Body of pancreas (tissue), 4 donors: Measurements from ENCODE around the gene CBY1. TPM values are rescaled to one million over a fixed set of nuclear protein-coding genes. Genes with fewer than 3 reads are reported as not detected.

Experiments
- ATAC-seq: fragments of 150-250 bp; one replicate; pipeline ENCODE4 v1.9.1; 2016
- DNase-seq, 4 donors: peaks; one replicate each; pipeline ENCODE4 v3.0.0-alpha.2; 2019
- H3K27ac ChIP-seq, 4 donors: fragments of 200-600 bp; sonication (generic); 1 replicate in 3 of 4; 2 replicates in 1 of 4; pipeline versions ENCODE4 v1.5.1 to v1.6.1; 2016 to 2019; ENCODE audit warnings: mild to moderate bottlenecking in 1 of 4, mixed read lengths in 1 of 4, moderate library complexity in 1 of 4
- H3K27me3 ChIP-seq, 2 donors: fragments of 200-600 bp; sonication (generic); one replicate each; pipeline ENCODE4 v1.6.0; 2016; ENCODE audit warnings: mild to moderate bottlenecking in 1 of 2
- H3K36me3 ChIP-seq, 2 donors: fragments of 200-600 bp; sonication (generic); replicated peaks in 1 of 2; 2 replicates each; pipeline ENCODE4 v1.5.1; 2016; ENCODE audit warnings: low read depth in 2 of 2; ENCODE audit not compliant: insufficient read depth in 1 of 2
- H3K4me1 ChIP-seq: fragments of 200-600 bp; sonication (generic); one replicate; pipeline ENCODE4 v1.6.0; 2016
- H3K4me3 ChIP-seq, 2 donors: fragments of 200-600 bp; sonication (generic); 1 replicate in 1 of 2; 2 replicates in 1 of 2; pipeline ENCODE4 v1.5.1; 2016 to 2019
- H3K9me3 ChIP-seq, 3 donors: fragments of 200-600 bp; sonication (generic); 1 replicate in 2 of 3; 2 replicates in 1 of 3; pipeline ENCODE4 v1.5.1; 2016
- POLR2A ChIP-seq, 3 donors: fragments of 450-650 bp; IDR thresholded peaks; one replicate each; pipeline ENCODE4 v1.6.1; 2016; ENCODE audit warnings: antibody characterized with exemption in 3 of 3, mild to moderate bottlenecking in 2 of 3
- WGBS, 2 donors: methylation state at CpG; one replicate each; pipeline ENCODE4 v1.1.5; 2017; 5-methylcytosine and 5-hydroxymethylcytosine counted together
- intact Hi-C: fragments of 100-400 bp; cut with DNase I; formaldehyde crosslinking; loops from one replicate; pipeline ENCODE4 v1.15.1; 2023
- total RNA-seq, 2 donors: library from RNA; depleted of rRNA; stranded (reverse); fragments of >200 nt; gene quantifications; one replicate each; pipeline ENCODE4 v1.1.0, GENCODE V29; 2016
- TF ChIP-seq, protein P1 (sequence below), 7 experiments: fragments of 450-650 bp in 4 of 7; fragments of 200-600 bp in 3 of 7; sonication (generic) in 3 of 7; IDR thresholded peaks; one replicate each; pipeline ENCODE4 v1.5.1; 2016 to 2019; ENCODE audit warnings: antibody characterized with exemption in 7 of 7

The CBY1 gene
- total RNA-seq, 2 donors from 2014 or later, result 8.6 to 16.5 TPM

DNA sequence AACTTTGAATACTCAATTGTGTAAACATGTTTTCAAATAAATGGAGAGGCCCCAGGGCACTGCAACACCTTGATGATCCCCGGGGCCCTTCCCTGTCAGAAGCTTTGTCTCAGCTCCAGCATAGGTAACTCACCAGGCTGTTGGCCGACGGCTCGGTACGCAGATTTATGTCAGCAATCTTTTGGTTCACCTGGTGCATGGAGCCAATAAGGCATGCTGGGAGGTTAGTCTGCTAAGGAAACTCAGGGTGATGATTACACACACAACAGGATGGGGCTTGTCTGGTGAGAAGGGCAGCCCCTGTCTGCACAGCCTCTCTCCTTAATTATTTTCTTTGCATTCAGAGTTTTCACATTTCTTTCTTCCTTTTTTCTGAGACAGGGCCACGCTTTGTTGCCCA lies 11.0 kb upstream of the CBY1 start:
- ATAC-seq, result no peak
- WGBS, 2 donors, result 90 to 92% methylated on average over 6 of the region's 6 CpGs
- intact Hi-C loops, result no loop called here

DNA sequence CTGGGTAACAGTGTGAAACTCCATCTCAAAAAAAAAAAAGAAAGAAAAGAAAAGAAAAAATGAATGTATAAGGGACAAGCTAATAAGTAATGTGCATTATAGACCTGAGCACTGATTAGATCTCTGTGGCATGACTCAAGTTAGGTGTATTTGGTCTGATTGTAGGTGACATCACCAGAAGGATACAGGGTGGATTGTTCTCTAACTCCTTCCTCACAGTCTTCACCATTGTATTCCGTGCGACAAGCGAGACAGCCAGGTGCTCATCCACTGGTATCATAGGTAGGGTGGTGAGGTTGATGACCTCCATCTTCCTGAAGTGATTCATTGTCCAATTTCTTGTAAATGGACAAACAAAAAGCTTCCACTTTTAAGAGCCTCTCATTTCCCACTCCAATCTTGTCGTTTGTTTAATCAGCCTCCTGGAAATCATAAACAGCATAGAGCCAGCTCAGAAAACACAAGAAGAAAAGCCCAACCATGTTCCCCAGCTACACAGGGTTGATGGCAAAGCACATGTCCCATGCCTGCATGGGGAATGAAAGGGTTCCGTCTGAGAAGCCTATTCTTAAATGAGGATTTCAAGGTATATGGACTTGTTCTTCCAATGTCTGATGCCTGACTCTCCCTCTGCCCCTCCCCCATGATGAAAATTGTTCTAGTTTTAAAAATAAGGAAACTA lies 6.5 kb upstream of the CBY1 start:
- H3K36me3 ChIP-seq, result no peaks in the 10 kb centered on the region
- no peaks in the 10 kb centered on the region for H3K27me3 ChIP-seq
- intact Hi-C loops, result no loop called here
- no peak overlapping the region for H3K4me3 ChIP-seq
- DNase-seq, result no peak
- H3K9me3 ChIP-seq, result no peaks in the 10 kb centered on the region
- no peak overlapping the region for H3K27ac ChIP-seq
- no peak for ATAC-seq
- no peaks in the 10 kb centered on the region for H3K4me1 ChIP-seq
- WGBS, 2 donors, result 65 to 73% methylated on average over 5 of the region's 5 CpGs
- TF ChIP-seq, protein P1, sequence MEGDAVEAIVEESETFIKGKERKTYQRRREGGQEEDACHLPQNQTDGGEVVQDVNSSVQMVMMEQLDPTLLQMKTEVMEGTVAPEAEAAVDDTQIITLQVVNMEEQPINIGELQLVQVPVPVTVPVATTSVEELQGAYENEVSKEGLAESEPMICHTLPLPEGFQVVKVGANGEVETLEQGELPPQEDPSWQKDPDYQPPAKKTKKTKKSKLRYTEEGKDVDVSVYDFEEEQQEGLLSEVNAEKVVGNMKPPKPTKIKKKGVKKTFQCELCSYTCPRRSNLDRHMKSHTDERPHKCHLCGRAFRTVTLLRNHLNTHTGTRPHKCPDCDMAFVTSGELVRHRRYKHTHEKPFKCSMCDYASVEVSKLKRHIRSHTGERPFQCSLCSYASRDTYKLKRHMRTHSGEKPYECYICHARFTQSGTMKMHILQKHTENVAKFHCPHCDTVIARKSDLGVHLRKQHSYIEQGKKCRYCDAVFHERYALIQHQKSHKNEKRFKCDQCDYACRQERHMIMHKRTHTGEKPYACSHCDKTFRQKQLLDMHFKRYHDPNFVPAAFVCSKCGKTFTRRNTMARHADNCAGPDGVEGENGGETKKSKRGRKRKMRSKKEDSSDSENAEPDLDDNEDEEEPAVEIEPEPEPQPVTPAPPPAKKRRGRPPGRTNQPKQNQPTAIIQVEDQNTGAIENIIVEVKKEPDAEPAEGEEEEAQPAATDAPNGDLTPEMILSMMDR (IDR thresholded peaks at IDR 0.05), result no peak
- TF ChIP-seq POLR2A (IDR thresholded peaks at IDR 0.05), result no peak

More for the DNA sequence above, 11.0 kb upstream of the CBY1 start:
- no peaks in the 10 kb centered on the region for H3K9me3 ChIP-seq
- H3K27me3 ChIP-seq, result no peaks in the 10 kb centered on the region
- H3K4me3 ChIP-seq, result no peak overlapping the region
- DNase-seq, result no peak
- no peak overlapping the region for H3K27ac ChIP-seq
- H3K36me3 ChIP-seq, result no peaks in the 10 kb centered on the region
- H3K4me1 ChIP-seq, result no peaks in the 10 kb centered on the region
- TF ChIP-seq, protein P1 (IDR thresholded peaks at IDR 0.05), result no peak
- no peak for TF ChIP-seq POLR2A (IDR thresholded peaks at IDR 0.05)

- H3K9me3 ChIP-seq, result no peaks in the 10 kb centered on the region
- H3K36me3 ChIP-seq, result no peaks in the 10 kb centered on the region
- H3K4me3 ChIP-seq, result no peak overlapping the region
- H3K4me1 ChIP-seq, result peaks cover 10% of the 10 kb centered on the region
- H3K27me3 ChIP-seq, result no peaks in the 10 kb centered on the region
- TF ChIP-seq POLR2A (IDR thresholded peaks at IDR 0.05), result no peak
- TF ChIP-seq, protein P1 (IDR thresholded peaks at IDR 0.05), result no peak
- DNase-seq (no peak), ATAC-seq (no peak)
- intact Hi-C loops, result no loop called here
- H3K27ac ChIP-seq, result no peak overlapping the region
These were observed 3.6 kb upstream of the CBY1 start for GRCh38 chr22:38652859-38653258.

- H3K4me3 ChIP-seq, result no peak overlapping the region
- ATAC-seq, result no peak
- WGBS, 2 donors, result 90 to 94% methylated on average over 8 of the region's 8 CpGs
- no peak overlapping the region for H3K27ac ChIP-seq
- TF ChIP-seq, protein P1 (IDR thresholded peaks at IDR 0.05), result no peak
- TF ChIP-seq POLR2A (IDR thresholded peaks at IDR 0.05), result no peak
- H3K9me3 ChIP-seq, result no peaks in the 10 kb centered on the region
- H3K36me3 ChIP-seq, result no peaks in the 10 kb centered on the region
- H3K27me3 ChIP-seq, result no peaks in the 10 kb centered on the region
- H3K4me1 ChIP-seq, result peaks cover 13% of the 10 kb centered on the region
- intact Hi-C loops, result no loop called here
- DNase-seq, result no peak
These were observed 2.7 kb upstream of the CBY1 start for GRCh38 chr22:38653741-38654140.
